HL-60 (cell line): ENCODE measurements around the gene FH.

Experiments used
- DNase-seq, 2 experiments: peaks; one replicate each; pipeline ENCODE4 v3.0.0-alpha.2; 2010 to 2020; ENCODE audit warnings: low read depth in 1 of 2, low spot score in 1 of 2
- H3K27ac ChIP-seq: fragments of 250-450 bp; sonication (Bioruptor Pico); replicated peaks from 2 replicates; pipeline ENCODE4 v1.5.1; 2020; ENCODE audit warnings: mild to moderate bottlenecking, moderate library complexity
- H3K27me3 ChIP-seq: fragments of 250-450 bp; sonication (Bioruptor Pico); 2 replicates; pipeline ENCODE4 v1.5.1; 2021; ENCODE audit warnings: mild to moderate bottlenecking, moderate library complexity; ENCODE audit not compliant: insufficient read depth, poor library complexity, severe bottlenecking
- H3K4me3 ChIP-seq: replicated peaks from 2 replicates; pipeline ENCODE4 v1.5.1; 2011; ENCODE audit warnings: mild to moderate bottlenecking, control low read depth, low read length; ENCODE audit not compliant: insufficient read depth
- CTCF ChIP-seq: IDR thresholded peaks from one replicate; pipeline ENCODE4 v1.5.1; 2011; ENCODE audit warnings: low read length, control low read depth, inconsistent platforms; ENCODE audit not compliant: insufficient read depth
- GABPA ChIP-seq: IDR thresholded peaks from 2 replicates; pipeline ENCODE4 v1.6.1; 2012; ENCODE audit warnings: low read depth
- POLR2AphosphoS5 ChIP-seq: IDR thresholded peaks from 2 replicates; pipeline ENCODE4 v1.6.1; 2012; ENCODE audit warnings: low read depth
- REST ChIP-seq: IDR thresholded peaks from 2 replicates; pipeline ENCODE4 v1.6.1; 2012; ENCODE audit warnings: low read depth; ENCODE audit not compliant: insufficient replicate concordance
- SPI1 ChIP-seq: IDR thresholded peaks from 2 replicates; pipeline ENCODE4 v1.6.1; 2012; ENCODE audit warnings: low read depth, mild to moderate bottlenecking, borderline replicate concordance

The FH gene

GRCh38 chr1:241459186-241459802 is 60.3 kb downstream of the FH start:
- Histone ChIP-seq H3K4me3 (no peak overlapping the region), H3K27me3 (no peaks in the 10 kb centered on the region), H3K27ac (no peak overlapping the region)
- no peak for TF ChIP-seq POLR2AphosphoS5
- TF ChIP-seq GABPA = no peak
- TF ChIP-seq CTCF = no peak
- TF ChIP-seq REST = no peak
- no peak for TF ChIP-seq SPI1
- DNase-seq = no peak

- TF ChIP-seq REST (no peak), GABPA (no peak), POLR2AphosphoS5 (no peak), CTCF (no peak), SPI1 (no peak)
- no peak overlapping the region for H3K4me3 ChIP-seq
- H3K27me3 ChIP-seq = no peaks in the 10 kb centered on the region
- H3K27ac ChIP-seq = no peak overlapping the region
- no peak for DNase-seq
Measured at GRCh38 chr1:241457421-241457820, 62.1 kb downstream of the FH start.

- Histone ChIP-seq H3K27me3 (no peaks in the 10 kb centered on the region), H3K4me3 (no peak overlapping the region), H3K27ac (no peak overlapping the region)
- DNase-seq = no peak
- TF ChIP-seq REST = no peak
- TF ChIP-seq POLR2AphosphoS5 = no peak
- TF ChIP-seq CTCF = no peak
- TF ChIP-seq GABPA = no peak
- no peak for TF ChIP-seq SPI1
Measured at GRCh38 chr1:241456743-241457142, 62.8 kb downstream of the FH start.
